Measurements from ENCODE around the gene FAM118B.

DNA sequence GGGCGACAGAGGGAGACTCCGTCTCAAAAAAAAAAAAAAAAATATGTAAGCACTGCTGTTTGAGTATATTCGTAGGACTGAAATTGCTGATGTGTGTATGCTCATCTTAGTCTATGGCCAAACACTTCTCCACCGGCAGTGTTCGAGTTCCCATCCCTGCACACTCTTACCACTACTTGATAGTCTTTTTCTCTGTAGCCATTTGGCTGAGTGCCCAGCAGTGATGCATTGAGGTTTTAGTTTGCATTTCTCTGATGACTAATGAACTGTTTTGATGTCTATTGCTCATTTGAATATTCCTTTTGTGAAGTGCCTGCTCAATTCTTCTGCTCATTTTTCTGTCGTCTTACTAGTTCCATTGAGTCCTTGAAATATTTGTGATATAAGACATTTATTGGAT lies 73.2 kb downstream of the FAM118B start:
- TF ChIP-seq, protein P1, sequence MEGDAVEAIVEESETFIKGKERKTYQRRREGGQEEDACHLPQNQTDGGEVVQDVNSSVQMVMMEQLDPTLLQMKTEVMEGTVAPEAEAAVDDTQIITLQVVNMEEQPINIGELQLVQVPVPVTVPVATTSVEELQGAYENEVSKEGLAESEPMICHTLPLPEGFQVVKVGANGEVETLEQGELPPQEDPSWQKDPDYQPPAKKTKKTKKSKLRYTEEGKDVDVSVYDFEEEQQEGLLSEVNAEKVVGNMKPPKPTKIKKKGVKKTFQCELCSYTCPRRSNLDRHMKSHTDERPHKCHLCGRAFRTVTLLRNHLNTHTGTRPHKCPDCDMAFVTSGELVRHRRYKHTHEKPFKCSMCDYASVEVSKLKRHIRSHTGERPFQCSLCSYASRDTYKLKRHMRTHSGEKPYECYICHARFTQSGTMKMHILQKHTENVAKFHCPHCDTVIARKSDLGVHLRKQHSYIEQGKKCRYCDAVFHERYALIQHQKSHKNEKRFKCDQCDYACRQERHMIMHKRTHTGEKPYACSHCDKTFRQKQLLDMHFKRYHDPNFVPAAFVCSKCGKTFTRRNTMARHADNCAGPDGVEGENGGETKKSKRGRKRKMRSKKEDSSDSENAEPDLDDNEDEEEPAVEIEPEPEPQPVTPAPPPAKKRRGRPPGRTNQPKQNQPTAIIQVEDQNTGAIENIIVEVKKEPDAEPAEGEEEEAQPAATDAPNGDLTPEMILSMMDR (IDR thresholded peaks at IDR 0.05) = no peak
- no peak for TF ChIP-seq POLR2A (IDR thresholded peaks at IDR 0.05)

All from tibial nerve (tissue), 3 donors.